ENCODE results near the gene SEC24D. TPM values are rescaled to one million over a fixed set of nuclear protein-coding genes. Genes with fewer than 3 reads are reported as not detected.

SEC24D gene
- total RNA-seq, 1 donor from 2014 or later = 48.5 TPM

- Histone ChIP-seq H3K27me3 (ENCODE audit: control insufficient read depth, insufficient read depth, low read length) (no peaks in the 10 kb centered on the region), H3K36me3 (ENCODE audit: control insufficient read depth, insufficient read depth, low read length) (peaks cover 2% of the 10 kb centered on the region), H3K4me3 (ENCODE audit: low read depth, low read length) (no peak overlapping the region)
- no peak for TF ChIP-seq CTCF (IDR thresholded peaks at IDR 0.05; ENCODE audit: insufficient read depth, low read length, poor library complexity, severe bottlenecking)
- no peak for DNase-seq (ENCODE audit: low read depth)
Observed at GRCh38 chr4:118833192-118833820, 2.6 kb downstream of the SEC24D start.

- H3K4me3 ChIP-seq (ENCODE audit: low read depth, low read length) = no peak overlapping the region
- no peak for DNase-seq (ENCODE audit: low read depth)
- peaks cover 2% of the 10 kb centered on the region for H3K36me3 ChIP-seq (ENCODE audit: control insufficient read depth, insufficient read depth, low read length)
- H3K27me3 ChIP-seq (ENCODE audit: control insufficient read depth, insufficient read depth, low read length) = no peaks in the 10 kb centered on the region
- TF ChIP-seq CTCF (IDR thresholded peaks at IDR 0.05; ENCODE audit: insufficient read depth, low read length, poor library complexity, severe bottlenecking) = no peak
Observed at GRCh38 chr4:118829107-118829506, 6.8 kb downstream of the SEC24D start.

- Histone ChIP-seq H3K4me3 (ENCODE audit: low read depth, low read length) (no peak overlapping the region), H3K36me3 (ENCODE audit: control insufficient read depth, insufficient read depth, low read length) (no peaks in the 10 kb centered on the region), H3K27me3 (ENCODE audit: control insufficient read depth, insufficient read depth, low read length) (no peaks in the 10 kb centered on the region)
- no peak for DNase-seq (ENCODE audit: low read depth)
- no peak for TF ChIP-seq CTCF (IDR thresholded peaks at IDR 0.05; ENCODE audit: insufficient read depth, low read length, poor library complexity, severe bottlenecking)
Observed at GRCh38 chr4:118826723-118827444, 9.0 kb downstream of the SEC24D start.

- Histone ChIP-seq H3K36me3 (ENCODE audit: control insufficient read depth, insufficient read depth, low read length) (no peaks in the 10 kb centered on the region), H3K27me3 (ENCODE audit: control insufficient read depth, insufficient read depth, low read length) (no peaks in the 10 kb centered on the region), H3K4me3 (ENCODE audit: low read depth, low read length) (no peak overlapping the region)
- TF ChIP-seq CTCF (IDR thresholded peaks at IDR 0.05; ENCODE audit: insufficient read depth, low read length, poor library complexity, severe bottlenecking) = no peak
- no peak for DNase-seq (ENCODE audit: low read depth)
Observed at GRCh38 chr4:118825799-118826198, 10.1 kb downstream of the SEC24D start.

- H3K4me3 ChIP-seq (ENCODE audit: low read depth, low read length) = no peak overlapping the region
- no peaks in the 10 kb centered on the region for H3K27me3 ChIP-seq (ENCODE audit: control insufficient read depth, insufficient read depth, low read length)
- TF ChIP-seq CTCF (IDR thresholded peaks at IDR 0.05; ENCODE audit: insufficient read depth, low read length, poor library complexity, severe bottlenecking) = no peak
- no peaks in the 10 kb centered on the region for H3K36me3 ChIP-seq (ENCODE audit: control insufficient read depth, insufficient read depth, low read length)
- no peak for DNase-seq (ENCODE audit: low read depth)
Observed at GRCh38 chr4:118824141-118824540, 11.8 kb downstream of the SEC24D start.

Measured in kidney epithelial cell (primary cell).